ENCODE measurements around the gene STEAP2. TPM values are rescaled to one million over a fixed set of nuclear protein-coding genes. Genes with fewer than 3 reads are reported as not detected.

Gene STEAP2
- total RNA-seq, 1 donor from 2014 or later: 2.3 TPM

- Histone ChIP-seq H3K9ac (ENCODE audit: low read length) (no peak overlapping the region), H3K9me3 (ENCODE audit: insufficient read depth, low read depth, low read length) (no peaks in the 10 kb centered on the region), H4K20me1 (ENCODE audit: insufficient read depth, low read length) (no peaks in the 10 kb centered on the region), H3K4me1 (ENCODE audit: insufficient read depth, low read length) (no peaks in the 10 kb centered on the region), H3K27ac (ENCODE audit: low read depth, low read length) (no peak overlapping the region), H3K4me2 (ENCODE audit: low read length) (no peak overlapping the region), H3K79me2 (ENCODE audit: insufficient read depth, low read length) (no peaks in the 10 kb centered on the region), H3K4me3 (ENCODE audit: insufficient read depth, low read depth, low read length) (no peak overlapping the region), H3K36me3 (ENCODE audit: insufficient read depth, low read length) (no peaks in the 10 kb centered on the region), H3K27me3 (ENCODE audit: insufficient read depth, low read length) (no peaks in the 10 kb centered on the region), H2AFZ (ENCODE audit: low read depth, low read length) (no peak overlapping the region)
- no peaks in the 10 kb centered on the region for H3K9me3 Mint-ChIP-seq (ENCODE audit: unreplicated experiment)
- DNase-seq (ENCODE audit: low read depth) (no peak), FAIRE-seq (no peak)
- H3K4me3 Mint-ChIP-seq (ENCODE audit: unreplicated experiment): no peak overlapping the region
- no peaks in the 10 kb centered on the region for H3K4me1 Mint-ChIP-seq (ENCODE audit: low read depth, unreplicated experiment)
- no peak overlapping the region for H3K27ac Mint-ChIP-seq (ENCODE audit: unreplicated experiment)
- H3K36me3 Mint-ChIP-seq (ENCODE audit: low read depth, unreplicated experiment): no peaks in the 10 kb centered on the region
- TF ChIP-seq CTCF (IDR thresholded peaks at IDR 0.05; ENCODE audit: insufficient read depth, low read depth, low read length) (no peak), EZH2 (IDR thresholded peaks at IDR 0.05; ENCODE audit: insufficient read depth, low read length) (no peak)
- H3K27me3 Mint-ChIP-seq (ENCODE audit: low read depth, unreplicated experiment): no peaks in the 10 kb centered on the region
Measured at GRCh38 chr7:90225601-90226000, 14.1 kb downstream of the STEAP2 start.

GRCh38 chr7:90227259-90227658 is 15.7 kb downstream of the STEAP2 start:
- Histone ChIP-seq H3K36me3 (ENCODE audit: insufficient read depth, low read length) (no peaks in the 10 kb centered on the region), H3K4me1 (ENCODE audit: insufficient read depth, low read length) (no peaks in the 10 kb centered on the region), H3K4me2 (ENCODE audit: low read length) (no peak overlapping the region), H4K20me1 (ENCODE audit: insufficient read depth, low read length) (no peaks in the 10 kb centered on the region), H3K27me3 (ENCODE audit: insufficient read depth, low read length) (no peaks in the 10 kb centered on the region), H3K9me3 (ENCODE audit: insufficient read depth, low read depth, low read length) (no peaks in the 10 kb centered on the region), H3K27ac (ENCODE audit: low read depth, low read length) (no peak overlapping the region), H3K9ac (ENCODE audit: low read length) (no peak overlapping the region), H3K79me2 (ENCODE audit: insufficient read depth, low read length) (no peaks in the 10 kb centered on the region), H3K4me3 (ENCODE audit: insufficient read depth, low read depth, low read length) (no peak overlapping the region), H2AFZ (ENCODE audit: low read depth, low read length) (no peak overlapping the region)
- no peak for DNase-seq (ENCODE audit: low read depth)
- H3K36me3 Mint-ChIP-seq (ENCODE audit: low read depth, unreplicated experiment): no peaks in the 10 kb centered on the region
- H3K4me1 Mint-ChIP-seq (ENCODE audit: low read depth, unreplicated experiment): no peaks in the 10 kb centered on the region
- no peaks in the 10 kb centered on the region for H3K9me3 Mint-ChIP-seq (ENCODE audit: unreplicated experiment)
- TF ChIP-seq EZH2 (IDR thresholded peaks at IDR 0.05; ENCODE audit: insufficient read depth, low read length) (no peak), CTCF (IDR thresholded peaks at IDR 0.05; ENCODE audit: insufficient read depth, low read depth, low read length) (no peak)
- no peaks in the 10 kb centered on the region for H3K27me3 Mint-ChIP-seq (ENCODE audit: low read depth, unreplicated experiment)
- no peak overlapping the region for H3K4me3 Mint-ChIP-seq (ENCODE audit: unreplicated experiment)
- no peak overlapping the region for H3K27ac Mint-ChIP-seq (ENCODE audit: unreplicated experiment)
- no peak for FAIRE-seq

GRCh38 chr7:90229682-90230081 is 18.1 kb downstream of the STEAP2 start:
- Histone ChIP-seq H3K9me3 (ENCODE audit: insufficient read depth, low read depth, low read length) (no peaks in the 10 kb centered on the region), H4K20me1 (ENCODE audit: insufficient read depth, low read length) (no peaks in the 10 kb centered on the region), H3K4me3 (ENCODE audit: insufficient read depth, low read depth, low read length) (no peak overlapping the region), H3K36me3 (ENCODE audit: insufficient read depth, low read length) (no peaks in the 10 kb centered on the region), H3K9ac (ENCODE audit: low read length) (no peak overlapping the region), H3K79me2 (ENCODE audit: insufficient read depth, low read length) (no peaks in the 10 kb centered on the region), H3K27ac (ENCODE audit: low read depth, low read length) (no peak overlapping the region), H3K4me1 (ENCODE audit: insufficient read depth, low read length) (no peaks in the 10 kb centered on the region), H3K4me2 (ENCODE audit: low read length) (no peak overlapping the region), H3K27me3 (ENCODE audit: insufficient read depth, low read length) (no peaks in the 10 kb centered on the region), H2AFZ (ENCODE audit: low read depth, low read length) (no peak overlapping the region)
- DNase-seq (ENCODE audit: low read depth) (no peak), FAIRE-seq (no peak)
- Mint-ChIP-seq H3K27ac (ENCODE audit: unreplicated experiment) (no peak overlapping the region), H3K9me3 (ENCODE audit: unreplicated experiment) (no peaks in the 10 kb centered on the region), H3K4me3 (ENCODE audit: unreplicated experiment) (no peak overlapping the region), H3K27me3 (ENCODE audit: low read depth, unreplicated experiment) (no peaks in the 10 kb centered on the region), H3K36me3 (ENCODE audit: low read depth, unreplicated experiment) (no peaks in the 10 kb centered on the region), H3K4me1 (ENCODE audit: low read depth, unreplicated experiment) (no peaks in the 10 kb centered on the region)
- TF ChIP-seq CTCF (IDR thresholded peaks at IDR 0.05; ENCODE audit: insufficient read depth, low read depth, low read length): no peak
- TF ChIP-seq EZH2 (IDR thresholded peaks at IDR 0.05; ENCODE audit: insufficient read depth, low read length): no peak
